ENCODE data around the gene TAF1B. TPM values are rescaled to one million over a fixed set of nuclear protein-coding genes. Genes with fewer than 3 reads are reported as not detected.

TAF1B gene
- total RNA-seq, 1 donor: 13.7 TPM

DNA sequence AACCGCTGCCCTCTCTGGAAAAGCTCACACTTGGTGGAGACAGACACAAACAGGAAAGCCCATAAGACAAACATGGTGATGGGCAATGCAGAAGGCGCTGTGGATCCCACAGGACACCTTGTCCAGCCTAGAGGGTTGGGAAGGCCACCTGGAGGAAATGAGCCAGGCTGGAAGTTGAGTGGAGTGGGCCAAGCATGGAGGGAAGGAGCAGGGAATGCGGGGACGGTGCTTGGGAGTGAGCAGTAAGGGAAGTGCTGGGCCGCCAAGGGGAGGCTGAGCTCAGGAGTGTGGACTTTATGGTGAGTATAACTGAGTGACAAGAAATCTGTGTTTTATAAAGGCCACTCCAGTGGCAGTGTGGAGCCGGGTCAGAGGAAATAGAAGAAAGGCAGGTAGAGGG is 105.4 kb downstream of the TAF1B start:
- Histone ChIP-seq H3K4me1 (ENCODE audit: insufficient read depth, low read length) (peaks cover 15% of the 10 kb centered on the region), H3K27me3 (ENCODE audit: insufficient read depth, low read length) (peaks cover 33% of the 10 kb centered on the region), H3K4me3 (ENCODE audit: low read length) (no peak overlapping the region), H3K9me3 (ENCODE audit: low read depth, low read length) (no peaks in the 10 kb centered on the region)

DNA sequence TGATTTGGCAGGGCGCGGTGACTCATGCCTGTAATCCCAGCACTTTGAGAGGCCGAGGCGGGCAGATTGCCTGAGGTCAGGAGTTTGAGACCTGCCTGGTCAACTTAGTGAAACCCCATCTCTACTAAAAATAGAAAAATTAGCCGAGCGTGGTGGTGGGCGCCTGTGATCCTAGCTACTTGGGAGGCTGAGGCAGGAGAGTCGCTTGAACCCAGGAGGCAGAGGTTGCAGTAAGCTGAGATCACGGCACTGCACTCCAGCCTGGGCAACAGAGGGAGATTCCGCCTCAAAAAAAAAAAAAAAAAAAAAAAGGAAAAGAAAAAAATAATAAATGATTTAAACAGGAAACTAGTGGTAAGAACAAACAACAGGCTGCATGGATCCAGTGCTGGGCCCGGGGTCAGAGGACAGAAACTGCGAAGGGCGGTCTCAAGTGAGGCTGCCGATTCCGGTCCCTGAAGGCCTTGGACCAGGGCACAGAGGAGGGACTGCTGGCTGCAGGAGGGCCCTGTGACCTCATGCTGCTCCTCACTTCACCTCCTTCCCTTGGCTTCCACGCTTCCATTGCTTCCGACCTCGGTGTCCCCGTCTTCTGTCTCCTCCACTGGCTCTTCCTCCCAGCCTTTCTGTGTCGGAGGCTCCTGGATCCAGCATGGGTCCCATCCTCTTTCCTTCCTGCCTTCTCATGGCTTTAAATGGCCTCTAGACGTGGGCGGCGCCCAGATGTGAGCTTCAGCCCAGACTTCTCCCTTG is 106.1 kb downstream of the TAF1B start:
- H3K9me3 ChIP-seq (ENCODE audit: low read depth, low read length): no peaks in the 10 kb centered on the region
- peaks cover 15% of the 10 kb centered on the region for H3K4me1 ChIP-seq (ENCODE audit: insufficient read depth, low read length)
- H3K4me3 ChIP-seq (ENCODE audit: low read length): no peak overlapping the region
- H3K27me3 ChIP-seq (ENCODE audit: insufficient read depth, low read length): peaks cover 40% of the 10 kb centered on the region

DNA sequence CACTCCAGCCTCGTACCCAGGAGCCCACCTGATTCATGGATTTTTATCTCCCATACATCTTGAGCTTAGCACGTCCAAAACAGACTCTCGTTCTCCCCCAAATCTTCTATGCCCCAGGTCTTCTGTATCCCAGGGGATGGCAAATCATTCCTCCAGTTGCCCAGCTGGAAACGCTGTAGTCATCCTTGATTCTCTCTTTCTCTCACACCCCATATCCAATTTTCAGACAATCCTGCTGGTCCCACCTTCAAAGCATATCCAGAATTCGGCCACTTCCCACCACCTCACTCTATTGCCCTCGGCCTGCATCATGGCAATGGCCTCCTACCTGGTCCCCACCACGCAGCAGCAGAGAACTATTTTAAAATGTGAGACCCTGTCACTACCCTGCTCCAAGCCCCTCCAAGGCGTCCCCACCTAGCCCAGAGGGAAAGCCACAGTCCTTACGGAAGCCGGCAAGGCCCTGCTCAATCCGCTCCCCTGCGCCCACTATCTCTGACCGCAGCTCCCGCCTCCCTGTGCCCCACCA is 106.8 kb downstream of the TAF1B start:
- Histone ChIP-seq H3K4me3 (ENCODE audit: low read length) (no peak overlapping the region), H3K27me3 (ENCODE audit: insufficient read depth, low read length) (peaks cover 46% of the 10 kb centered on the region), H3K4me1 (ENCODE audit: insufficient read depth, low read length) (peaks cover 15% of the 10 kb centered on the region), H3K9me3 (ENCODE audit: low read depth, low read length) (no peaks in the 10 kb centered on the region)

DNA sequence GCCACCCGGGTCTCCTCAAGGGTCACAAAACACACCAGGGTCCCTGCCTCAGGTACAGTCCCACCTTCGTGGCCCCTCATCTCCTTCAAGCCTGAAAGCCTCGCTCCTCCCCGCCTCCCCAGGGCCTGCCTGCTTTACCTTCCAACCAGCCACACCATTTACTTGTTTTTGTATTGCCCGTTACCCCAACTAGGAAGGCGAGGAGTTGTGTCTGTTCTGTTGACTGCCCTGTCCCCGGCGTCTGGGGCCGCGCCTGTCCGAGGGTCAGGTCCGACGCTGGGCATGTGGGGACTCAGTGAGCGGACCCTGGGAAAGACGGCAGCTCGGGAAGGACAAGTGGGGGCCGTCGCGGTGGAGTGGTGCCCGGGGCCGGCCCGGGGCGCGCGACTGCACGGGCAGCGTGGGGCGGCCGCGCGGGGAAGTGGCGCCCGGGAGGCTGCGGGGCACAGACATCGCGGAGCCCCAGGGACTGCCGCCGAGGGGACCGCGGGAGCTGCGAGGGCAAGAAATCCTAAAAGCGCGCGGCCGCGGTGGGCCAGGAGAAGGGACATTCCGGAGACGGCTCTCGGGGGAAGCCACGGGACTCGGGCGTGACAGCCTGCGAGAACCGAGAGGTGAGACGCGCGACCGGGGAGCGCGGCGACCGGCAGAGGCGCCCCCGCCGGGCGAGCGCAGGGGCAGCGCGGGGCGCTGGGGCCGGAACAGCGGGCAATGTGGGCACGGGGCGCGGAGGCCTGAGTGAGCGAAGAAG is 107.4 kb downstream of the TAF1B start:
- H3K27me3 ChIP-seq (ENCODE audit: insufficient read depth, low read length): peaks cover 45% of the 10 kb centered on the region
- peaks cover 15% of the 10 kb centered on the region for H3K4me1 ChIP-seq (ENCODE audit: insufficient read depth, low read length)
- peak overlapping the region; percentile 50 for H3K4me3 ChIP-seq (ENCODE audit: low read length)
- no peaks in the 10 kb centered on the region for H3K9me3 ChIP-seq (ENCODE audit: low read depth, low read length)

DNA sequence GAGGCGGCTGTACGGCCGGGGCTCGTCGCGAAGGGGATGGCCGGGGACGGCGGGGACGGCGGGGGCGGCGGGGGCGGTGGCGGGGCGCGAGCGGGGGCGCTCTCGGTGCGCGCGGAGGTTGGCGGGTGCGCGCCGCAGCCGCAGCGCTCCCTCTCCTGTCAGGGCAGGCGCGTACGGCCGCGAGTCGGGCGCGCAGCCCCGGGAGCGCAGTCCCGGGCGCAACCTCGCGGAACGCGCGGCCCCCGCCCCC is 107.9 kb downstream of the TAF1B start:
- Histone ChIP-seq H3K27me3 (ENCODE audit: insufficient read depth, low read length) (peaks cover 46% of the 10 kb centered on the region), H3K9me3 (ENCODE audit: low read depth, low read length) (no peaks in the 10 kb centered on the region), H3K4me3 (ENCODE audit: low read length) (peak overlapping the region; percentile 50), H3K4me1 (ENCODE audit: insufficient read depth, low read length) (peaks cover 15% of the 10 kb centered on the region)

DNA sequence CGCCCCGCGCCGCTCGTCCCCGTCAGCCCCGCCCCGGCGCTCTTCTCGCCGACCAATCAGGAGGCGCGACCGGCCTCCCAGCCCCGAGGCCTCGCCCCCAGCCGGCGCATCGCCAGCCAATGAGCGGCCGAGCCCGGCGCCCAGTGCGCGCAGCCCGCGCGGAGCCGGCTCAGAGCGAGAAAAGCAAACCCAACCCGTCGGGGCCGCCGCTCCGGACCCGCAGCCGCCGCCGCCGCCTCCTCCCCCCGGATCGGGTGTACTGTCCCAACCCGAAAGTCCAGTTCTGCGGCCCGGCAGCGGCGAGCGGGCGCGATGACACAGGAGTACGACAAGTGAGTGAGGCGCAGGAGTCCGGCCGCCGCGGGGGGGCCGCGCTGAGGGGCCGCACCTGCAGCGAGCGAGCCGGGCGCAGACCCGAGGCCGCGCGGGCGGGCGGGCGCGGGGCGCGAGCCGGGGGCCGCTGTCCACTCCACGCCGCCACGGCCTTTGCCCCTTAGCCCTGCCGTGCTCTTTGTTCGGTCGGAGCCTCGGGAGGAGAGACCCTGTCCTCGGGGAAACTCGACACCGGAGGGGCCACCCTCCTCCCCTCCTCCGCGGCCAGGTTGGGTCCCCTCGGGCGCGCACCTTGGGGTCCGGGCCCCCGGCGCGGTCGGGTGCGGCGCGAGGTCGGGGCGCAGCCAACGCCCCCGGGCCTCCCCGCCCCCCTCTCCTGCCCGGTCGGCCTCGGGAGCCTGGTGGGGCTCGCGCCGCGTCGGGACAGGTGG is 108.4 kb downstream of the TAF1B start, which contains the start of gene GRHL1:
GRHL1 (plus strand) TSS at position 172 of the 764 bp plus-strand sequence; CDS start at position 313, 141 bp downstream.
- H3K9me3 ChIP-seq (ENCODE audit: low read depth, low read length): no peaks in the 10 kb centered on the region
- H3K27me3 ChIP-seq (ENCODE audit: insufficient read depth, low read length): peaks cover 49% of the 10 kb centered on the region
- peaks cover 15% of the 10 kb centered on the region for H3K4me1 ChIP-seq (ENCODE audit: insufficient read depth, low read length)
- H3K4me3 ChIP-seq (ENCODE audit: low read length): peak within 1 kb of the TSS; percentile 50

DNA sequence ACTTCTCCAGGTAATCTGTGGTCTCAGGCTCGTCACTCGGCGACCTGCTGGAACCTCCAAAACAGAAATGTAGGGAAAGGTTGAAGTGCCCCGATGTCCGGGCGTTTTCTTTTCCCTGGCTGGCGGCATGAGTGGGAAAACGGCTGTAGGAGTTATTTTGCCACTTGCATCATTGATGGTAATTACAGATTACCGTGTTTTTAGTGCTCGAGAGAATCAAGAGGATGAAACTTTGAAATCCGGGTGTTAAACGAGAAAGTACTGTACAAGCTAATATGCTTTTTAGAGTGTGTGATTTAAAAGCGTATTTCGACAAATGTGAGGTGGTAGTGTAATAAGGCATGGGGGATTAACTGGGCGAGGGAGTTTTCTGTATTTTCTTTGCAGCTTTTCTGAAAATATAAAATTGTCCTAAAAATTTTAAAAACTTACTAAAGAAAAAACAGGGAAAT is 109.0 kb downstream of the TAF1B start:
- Histone ChIP-seq H3K27me3 (ENCODE audit: insufficient read depth, low read length) (peaks cover 49% of the 10 kb centered on the region), H3K4me1 (ENCODE audit: insufficient read depth, low read length) (peaks cover 15% of the 10 kb centered on the region), H3K9me3 (ENCODE audit: low read depth, low read length) (no peaks in the 10 kb centered on the region), H3K4me3 (ENCODE audit: low read length) (peak overlapping the region; percentile 40)

DNA sequence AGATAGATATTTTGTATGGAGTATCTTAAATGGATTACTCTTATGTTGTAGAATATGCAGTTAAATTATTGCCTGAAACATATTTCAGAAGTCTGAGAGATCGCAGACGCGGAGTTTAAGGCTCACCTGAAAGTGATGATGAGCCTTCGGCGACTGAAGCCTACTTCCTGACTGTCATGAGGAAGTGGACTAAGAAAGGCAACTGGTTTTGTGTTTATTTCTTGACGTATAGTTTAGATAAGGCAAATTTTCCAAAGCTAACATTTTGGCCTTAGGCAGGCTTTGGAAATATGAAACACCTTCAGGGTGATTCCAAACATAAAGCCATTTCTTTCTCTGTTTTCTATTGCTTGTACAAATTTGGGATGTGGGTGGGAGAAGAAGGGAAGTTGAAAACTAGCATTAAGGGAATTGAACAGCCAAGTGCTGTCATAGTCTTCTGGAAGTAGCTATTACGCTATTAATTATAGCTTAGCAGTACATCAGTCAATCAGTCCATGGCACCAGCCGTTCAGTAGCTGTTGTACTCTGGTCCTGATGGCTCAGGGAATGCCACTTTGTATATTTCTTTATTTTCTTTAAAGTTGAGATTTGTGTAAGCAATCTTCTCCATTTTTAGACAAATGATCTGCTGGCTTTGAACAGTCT is 109.7 kb downstream of the TAF1B start:
- no peaks in the 10 kb centered on the region for H3K9me3 ChIP-seq (ENCODE audit: low read depth, low read length)
- H3K4me1 ChIP-seq (ENCODE audit: insufficient read depth, low read length): peaks cover 15% of the 10 kb centered on the region
- H3K4me3 ChIP-seq (ENCODE audit: low read length): no peak overlapping the region
- peaks cover 47% of the 10 kb centered on the region for H3K27me3 ChIP-seq (ENCODE audit: insufficient read depth, low read length)

DNA sequence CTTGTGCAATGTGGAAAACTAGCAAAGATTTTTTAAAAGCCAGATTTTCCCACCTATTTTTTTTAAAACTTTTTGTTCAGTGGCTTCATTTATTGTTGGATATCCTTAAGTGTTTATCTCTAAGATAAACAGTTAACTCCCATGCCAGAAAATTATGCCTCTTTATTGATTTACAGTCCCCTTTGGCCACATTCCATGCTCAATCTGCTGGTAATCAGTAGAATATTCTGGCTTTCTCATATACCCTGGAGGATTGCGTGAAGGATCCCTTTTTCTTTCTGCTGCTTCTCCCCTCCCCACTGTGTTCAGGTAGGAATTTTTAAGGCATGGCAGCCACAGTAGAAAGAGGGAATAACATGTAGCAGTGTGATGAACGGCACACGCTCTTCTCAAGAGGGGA is 110.9 kb downstream of the TAF1B start:
- H3K27me3 ChIP-seq (ENCODE audit: insufficient read depth, low read length): peaks cover 50% of the 10 kb centered on the region
- H3K4me3 ChIP-seq (ENCODE audit: low read length): no peak overlapping the region
- H3K4me1 ChIP-seq (ENCODE audit: insufficient read depth, low read length): peaks cover 15% of the 10 kb centered on the region
- no peaks in the 10 kb centered on the region for H3K9me3 ChIP-seq (ENCODE audit: low read depth, low read length)

DNA sequence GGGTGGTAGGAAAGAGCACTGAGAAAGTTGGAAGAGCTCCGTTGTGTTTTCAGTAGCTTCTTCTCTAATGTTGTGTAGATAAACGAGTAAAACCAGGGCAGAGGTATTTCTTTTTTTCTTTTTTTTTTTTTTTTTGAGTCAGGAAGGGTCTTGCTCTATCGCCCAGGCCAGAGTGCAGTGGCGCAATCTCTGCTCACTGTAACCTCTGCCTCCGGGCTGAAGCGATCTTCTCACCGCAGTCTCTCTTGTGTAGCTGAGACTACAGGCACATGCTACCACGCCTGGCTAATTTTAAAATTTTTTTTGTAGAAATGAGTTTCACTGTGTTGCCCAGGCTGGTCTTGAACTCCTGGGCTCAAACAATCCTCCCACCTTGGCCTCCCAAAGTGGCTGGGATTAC is 114.8 kb downstream of the TAF1B start:
- Histone ChIP-seq H3K9me3 (ENCODE audit: low read depth, low read length) (no peaks in the 10 kb centered on the region), H3K4me1 (ENCODE audit: insufficient read depth, low read length) (no peaks in the 10 kb centered on the region), H3K27me3 (ENCODE audit: insufficient read depth, low read length) (peaks cover 32% of the 10 kb centered on the region), H3K4me3 (ENCODE audit: low read length) (no peak overlapping the region)

DNA sequence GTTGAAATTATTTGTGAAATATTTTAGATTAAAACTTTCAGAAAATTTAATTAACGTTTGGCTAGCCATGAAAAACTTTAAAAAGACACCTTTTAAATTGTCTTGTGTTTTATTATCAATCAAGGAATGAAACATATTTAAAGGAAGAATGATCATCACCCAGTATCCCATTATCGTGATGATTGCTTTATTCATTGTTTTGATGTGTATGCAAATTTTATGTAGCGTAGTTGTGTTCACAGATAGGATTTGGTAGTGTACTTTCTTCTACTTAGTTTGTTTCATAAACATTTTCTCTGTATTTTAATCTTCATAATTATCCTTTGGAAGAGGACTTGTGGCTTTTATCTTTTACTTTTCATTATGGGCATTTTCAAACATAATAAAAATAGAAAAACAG is 116.0 kb downstream of the TAF1B start:
- no peaks in the 10 kb centered on the region for H3K9me3 ChIP-seq (ENCODE audit: low read depth, low read length)
- peaks cover 20% of the 10 kb centered on the region for H3K27me3 ChIP-seq (ENCODE audit: insufficient read depth, low read length)
- no peaks in the 10 kb centered on the region for H3K4me1 ChIP-seq (ENCODE audit: insufficient read depth, low read length)
- H3K4me3 ChIP-seq (ENCODE audit: low read length): no peak overlapping the region

DNA sequence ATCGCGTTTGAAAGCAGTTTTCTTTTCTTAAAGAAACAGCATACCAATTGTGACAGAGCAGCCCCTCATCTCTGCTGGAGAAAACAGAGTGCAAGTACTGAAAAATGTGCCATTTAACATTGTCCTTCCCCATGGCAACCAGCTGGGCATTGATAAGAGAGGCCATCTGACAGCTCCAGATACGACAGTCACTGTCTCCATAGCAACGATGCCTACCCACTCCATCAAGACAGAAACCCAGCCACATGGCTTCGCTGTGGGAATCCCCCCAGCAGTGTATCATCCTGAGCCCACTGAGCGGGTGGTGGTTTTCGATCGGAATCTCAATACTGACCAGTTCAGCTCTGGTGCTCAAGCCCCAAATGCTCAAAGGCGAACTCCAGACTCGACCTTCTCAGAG is 117.7 kb downstream of the TAF1B start:
- Histone ChIP-seq H3K27me3 (ENCODE audit: insufficient read depth, low read length) (peaks cover 10% of the 10 kb centered on the region), H3K4me3 (ENCODE audit: low read length) (no peak overlapping the region), H3K4me1 (ENCODE audit: insufficient read depth, low read length) (peaks cover 5% of the 10 kb centered on the region), H3K9me3 (ENCODE audit: low read depth, low read length) (no peaks in the 10 kb centered on the region)

DNA sequence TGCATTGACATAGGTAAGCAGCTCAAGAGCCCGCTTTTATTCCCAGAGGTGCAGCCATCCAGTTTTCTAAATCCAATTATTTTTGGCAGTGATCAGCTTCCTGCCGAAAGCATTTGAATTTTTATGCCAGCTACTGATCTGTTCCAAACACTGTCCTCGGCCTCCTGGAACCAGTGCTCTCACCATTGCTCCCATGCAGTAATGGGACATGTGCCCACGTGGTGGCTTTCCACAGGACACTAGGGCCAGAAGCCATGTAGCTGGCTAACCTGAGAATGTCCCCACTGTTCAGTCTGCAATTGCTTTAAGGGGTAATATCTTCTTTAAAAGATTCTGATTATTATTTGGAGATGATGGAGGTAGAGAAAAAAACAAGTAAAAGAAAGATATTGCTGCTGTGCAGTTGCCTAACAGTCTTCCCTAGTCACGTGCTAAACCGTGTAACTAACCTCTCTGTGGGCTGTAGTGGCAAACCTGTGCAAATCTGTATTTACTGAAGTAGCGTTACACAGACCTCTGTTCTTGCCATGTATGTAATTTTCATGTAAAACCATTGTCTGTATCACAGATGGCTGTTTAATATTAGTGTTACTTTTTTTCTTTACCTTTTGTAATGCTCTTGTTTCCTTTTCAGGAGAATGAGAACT is 121.2 kb downstream of the TAF1B start:
- no peak overlapping the region for H3K4me3 ChIP-seq (ENCODE audit: low read length)
- H3K27me3 ChIP-seq (ENCODE audit: insufficient read depth, low read length): peaks cover 3% of the 10 kb centered on the region
- no peaks in the 10 kb centered on the region for H3K9me3 ChIP-seq (ENCODE audit: low read depth, low read length)
- peaks cover 8% of the 10 kb centered on the region for H3K4me1 ChIP-seq (ENCODE audit: insufficient read depth, low read length)

DNA sequence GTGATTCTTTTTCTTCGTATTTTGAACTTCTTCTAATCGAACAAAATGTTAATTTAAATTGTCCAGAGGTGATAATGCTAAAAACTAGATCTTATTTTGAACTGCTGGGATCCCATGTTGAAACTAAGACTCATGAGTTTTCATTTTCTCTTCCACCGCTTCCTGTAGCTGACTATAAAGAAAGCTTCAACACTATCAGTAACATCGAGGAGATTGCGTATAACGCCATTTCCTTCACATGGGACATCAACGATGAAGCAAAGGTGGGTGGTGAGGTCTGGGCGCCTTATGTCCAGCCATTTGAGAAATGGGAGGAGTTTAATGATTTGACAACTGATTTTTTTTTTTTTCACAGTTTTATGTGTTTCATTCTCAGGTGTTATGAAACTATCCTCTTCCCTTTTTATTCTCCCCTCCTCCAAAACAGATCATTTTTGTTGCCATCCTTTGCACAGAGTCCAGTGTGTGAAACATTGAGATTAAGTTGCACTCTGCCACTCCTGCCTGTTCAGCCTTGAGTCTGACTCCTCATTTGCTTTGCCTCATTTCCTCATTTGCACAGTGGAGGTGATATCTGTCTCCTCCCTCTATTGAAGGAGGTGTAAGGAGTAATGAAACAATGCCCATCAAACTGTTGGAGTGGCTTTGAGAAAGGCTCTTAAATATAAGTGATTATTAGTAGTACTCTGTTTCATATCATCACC is 122.0 kb downstream of the TAF1B start:
- Histone ChIP-seq H3K27me3 (ENCODE audit: insufficient read depth, low read length) (no peaks in the 10 kb centered on the region), H3K4me3 (ENCODE audit: low read length) (no peak overlapping the region), H3K9me3 (ENCODE audit: low read depth, low read length) (no peaks in the 10 kb centered on the region), H3K4me1 (ENCODE audit: insufficient read depth, low read length) (peaks cover 8% of the 10 kb centered on the region)
